Glomerular endothelial cell (primary cell): ENCODE data around the gene GABBR2. TPM values are rescaled to one million over a fixed set of nuclear protein-coding genes. Genes with fewer than 3 reads are reported as not detected.
"Not testable (repeated sequence)": the region's sequence is repeated elsewhere in the genome, so short reads cannot be mapped to it uniquely, and the experiment has no call there.

ENCODE experiments used
- DNase-seq: peaks from one replicate; pipeline ENCODE4 v3.0.0-alpha.2; 2011; ENCODE audit warnings: low read depth, low spot score; ENCODE audit errors: extremely low read depth
- total RNA-seq: library from RNA; depleted of rRNA; stranded (reverse); fragments of >200 nt; gene quantifications from 2 replicates; pipeline ENCODE4 v1.2.3, GENCODE V29; 2015

The GABBR2 gene
- total RNA-seq, 1 donor from 2014 or later = 3.3 TPM

- not testable (repeated sequence) for DNase-seq
These were observed 425.6 kb downstream of the GABBR2 start for GRCh38 chr9:98283143-98283542.

GRCh38 chr9:98281281-98281680 lies 427.5 kb downstream of the GABBR2 start:
- DNase-seq = no peak

GRCh38 chr9:98280574-98280973 lies 428.2 kb downstream of the GABBR2 start:
- no peak for DNase-seq

- no peak for DNase-seq
These were observed 428.6 kb downstream of the GABBR2 start for GRCh38 chr9:98280162-98280561.

- DNase-seq = no peak
These were observed 431.7 kb downstream of the GABBR2 start for GRCh38 chr9:98276907-98277469.

GRCh38 chr9:98275159-98275558 lies 433.6 kb downstream of the GABBR2 start:
- DNase-seq = no peak

GRCh38 chr9:98272083-98272482 lies 436.7 kb downstream of the GABBR2 start:
- no peak for DNase-seq

- no peak for DNase-seq
These were observed 437.3 kb downstream of the GABBR2 start for GRCh38 chr9:98271479-98271878.

GRCh38 chr9:98270284-98270683 lies 438.5 kb downstream of the GABBR2 start:
- DNase-seq = not testable (repeated sequence)

- DNase-seq = not testable (repeated sequence)
These were observed 439.1 kb downstream of the GABBR2 start for GRCh38 chr9:98269652-98270051.

GRCh38 chr9:98267556-98267955 lies 441.2 kb downstream of the GABBR2 start:
- DNase-seq = not testable (repeated sequence)

- no peak for DNase-seq
These were observed 444.2 kb downstream of the GABBR2 start for GRCh38 chr9:98264516-98264915.

GRCh38 chr9:98263482-98264357 lies 445.0 kb downstream of the GABBR2 start:
- DNase-seq = peak; percentile 57

- no peak for DNase-seq
These were observed 445.7 kb downstream of the GABBR2 start for GRCh38 chr9:98263080-98263479.

- no peak for DNase-seq
These were observed 446.7 kb downstream of the GABBR2 start for GRCh38 chr9:98262056-98262455.

GRCh38 chr9:98260635-98261034 lies 448.1 kb downstream of the GABBR2 start:
- DNase-seq = no peak

- DNase-seq = no peak
These were observed 448.9 kb downstream of the GABBR2 start for GRCh38 chr9:98259791-98260190.

GRCh38 chr9:98256756-98257155 lies 452.0 kb downstream of the GABBR2 start:
- DNase-seq = no peak

- peak; percentile 65 for DNase-seq
These were observed 453.0 kb downstream of the GABBR2 start, which contains the start of gene TBC1D2 for GRCh38 chr9:98255578-98256296. TSS of gene TBC1D2 (minus strand) at chr9:98255649. CDS start at chr9:98255541, 108 bp downstream.

GRCh38 chr9:98255061-98255577 lies 453.6 kb downstream of the GABBR2 start:
- DNase-seq = no peak
